HG02973 (cell line): ENCODE results near the gene GSTA4.

Source experiments
- ATAC-seq: cut with Tn5 transposase; IDR thresholded peaks from one replicate; pipeline ENCODE4 v1.9.1; 2021; ENCODE audit warnings: moderate library complexity; ENCODE audit not compliant: unreplicated experiment

Gene GSTA4, protein sequence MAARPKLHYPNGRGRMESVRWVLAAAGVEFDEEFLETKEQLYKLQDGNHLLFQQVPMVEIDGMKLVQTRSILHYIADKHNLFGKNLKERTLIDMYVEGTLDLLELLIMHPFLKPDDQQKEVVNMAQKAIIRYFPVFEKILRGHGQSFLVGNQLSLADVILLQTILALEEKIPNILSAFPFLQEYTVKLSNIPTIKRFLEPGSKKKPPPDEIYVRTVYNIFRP

DNA sequence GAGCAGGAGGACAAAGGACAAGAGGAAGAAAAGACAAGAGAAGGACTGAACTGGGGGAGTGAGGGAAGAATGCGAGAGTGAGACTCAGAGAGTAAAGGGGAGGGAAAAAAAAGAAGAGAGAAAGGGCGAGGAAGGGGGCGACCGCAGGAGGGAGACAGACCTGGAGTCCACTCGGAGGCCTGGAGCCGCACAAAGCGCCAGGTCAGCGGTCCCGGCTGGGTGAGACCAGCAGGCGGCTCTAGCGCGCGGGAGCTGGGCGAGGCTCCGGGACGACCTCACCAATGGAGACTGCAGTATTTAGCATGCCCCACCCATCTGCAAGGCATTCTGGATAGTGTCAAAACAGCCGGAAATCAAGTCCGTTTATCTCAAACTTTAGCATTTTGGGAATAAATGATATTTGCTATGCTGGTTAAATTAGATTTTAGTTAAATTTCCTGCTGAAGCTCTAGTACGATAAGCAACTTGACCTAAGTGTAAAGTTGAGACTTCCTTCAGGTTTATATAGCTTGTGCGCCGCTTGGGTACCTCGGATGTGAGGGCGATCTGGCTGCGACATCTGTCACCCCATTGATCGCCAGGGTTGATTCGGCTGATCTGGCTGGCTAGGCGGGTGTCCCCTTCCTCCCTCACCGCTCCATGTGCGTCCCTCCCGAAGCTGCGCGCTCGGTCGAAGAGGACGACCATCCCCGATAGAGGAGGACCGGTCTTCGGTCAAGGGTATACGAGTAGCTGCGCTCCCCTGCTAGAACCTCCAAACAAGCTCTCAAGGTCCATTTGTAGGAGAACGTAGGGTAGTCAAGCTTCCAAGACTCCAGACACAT, at the start of gene GSTA4:
GSTA4 (minus strand) TSS at position 196 of the 824 bp plus-strand sequence. CDS start 1,041 bp downstream, outside the sequence.
- peak; percentile 96 for ATAC-seq

DNA sequence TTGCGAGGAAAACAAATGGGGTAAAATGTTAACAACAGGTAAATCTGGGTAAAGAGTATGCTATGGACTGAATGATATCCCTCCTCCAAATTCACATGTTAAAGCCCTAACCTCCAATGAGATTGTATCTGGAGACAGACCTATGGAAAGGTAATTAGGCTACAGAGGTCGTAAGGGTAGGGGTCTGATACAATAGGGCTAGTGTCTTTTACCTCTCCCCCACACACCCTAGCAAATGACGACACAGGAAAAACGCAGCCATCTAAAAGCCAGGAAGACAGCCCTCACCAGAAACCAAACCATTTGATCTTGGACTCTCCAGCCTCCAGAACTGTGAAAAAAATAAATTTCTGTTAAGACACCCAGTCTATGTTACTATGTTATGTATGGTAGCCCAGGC, 49.5 kb upstream of the GSTA4 start:
- ATAC-seq = no peak

DNA sequence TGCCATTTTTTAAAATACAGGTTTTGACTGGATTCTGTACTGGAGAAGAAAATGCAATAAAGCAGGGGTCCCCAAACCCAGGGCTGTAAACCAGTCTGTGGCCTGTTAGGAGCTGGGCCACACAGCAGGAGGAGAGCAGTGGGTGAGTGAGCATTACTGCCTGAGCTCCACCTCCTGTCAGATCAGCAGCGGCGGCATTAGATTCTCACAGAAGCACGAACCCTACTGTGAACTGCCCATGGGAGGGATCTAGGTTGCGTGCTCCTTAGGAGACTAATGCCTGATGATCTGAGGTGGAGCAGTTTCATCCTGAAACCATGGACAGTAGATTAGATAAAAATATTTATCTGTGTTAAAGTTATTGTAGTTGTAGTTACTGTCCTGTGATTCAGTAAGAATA, 49.0 kb upstream of the GSTA4 start:
- no peak for ATAC-seq

DNA sequence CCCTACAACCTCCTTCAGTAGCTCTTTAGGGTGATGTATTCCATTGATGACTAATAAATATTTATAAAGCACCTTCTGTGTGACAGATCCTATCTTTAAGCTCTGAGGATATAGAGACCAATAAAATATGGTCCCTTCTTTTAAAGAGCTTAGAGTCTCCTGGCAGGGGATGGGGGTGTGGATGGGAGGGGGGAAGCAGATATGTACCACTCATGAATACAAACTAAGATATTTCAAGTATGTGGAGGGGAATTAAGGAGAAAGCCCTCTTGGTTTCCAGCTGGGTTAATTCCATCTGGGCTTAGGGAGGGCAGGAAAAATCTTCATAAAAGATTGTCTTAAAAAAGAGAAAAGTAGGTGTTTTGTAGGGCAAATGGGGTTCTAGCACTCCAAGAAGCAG, 48.5 kb upstream of the GSTA4 start:
- ATAC-seq = no peak

DNA sequence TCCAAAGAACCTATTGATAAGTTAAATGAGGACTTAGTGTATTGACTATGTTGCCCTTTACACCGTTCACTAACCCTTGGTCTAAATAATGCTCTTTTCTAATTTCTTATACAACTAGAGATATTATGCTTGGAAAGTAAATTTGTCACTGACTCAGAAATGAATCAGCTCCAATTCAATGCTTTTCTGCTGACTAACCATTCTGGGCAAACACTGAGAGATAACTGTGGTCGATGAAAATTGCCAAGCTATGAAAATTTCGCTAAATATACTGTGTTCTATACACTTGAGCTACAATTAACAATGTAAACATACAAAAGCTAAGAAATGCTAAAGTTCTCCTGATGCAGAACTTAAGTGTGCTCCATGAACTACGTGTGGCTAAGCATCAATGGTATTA, 47.0 kb upstream of the GSTA4 start:
- ATAC-seq = no peak

DNA sequence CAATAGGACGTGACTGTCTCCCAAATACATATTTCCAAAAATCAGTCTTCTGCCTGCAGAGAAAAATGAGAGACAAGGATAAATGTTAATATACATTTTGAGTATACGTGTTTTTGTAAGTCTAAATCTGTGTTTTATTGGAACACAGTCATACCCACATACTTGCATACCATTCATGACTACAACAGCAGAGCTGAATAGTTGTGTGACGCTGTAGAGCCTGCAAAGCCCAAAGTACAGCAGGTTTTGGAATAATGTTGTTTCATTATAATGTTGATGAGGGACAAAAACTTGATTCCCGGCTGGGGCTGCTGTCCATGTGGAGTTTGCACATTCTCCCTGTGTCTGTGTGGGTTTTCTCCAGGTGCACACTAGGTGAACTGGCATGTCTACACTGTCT, 46.3 kb upstream of the GSTA4 start:
- no peak for ATAC-seq

DNA sequence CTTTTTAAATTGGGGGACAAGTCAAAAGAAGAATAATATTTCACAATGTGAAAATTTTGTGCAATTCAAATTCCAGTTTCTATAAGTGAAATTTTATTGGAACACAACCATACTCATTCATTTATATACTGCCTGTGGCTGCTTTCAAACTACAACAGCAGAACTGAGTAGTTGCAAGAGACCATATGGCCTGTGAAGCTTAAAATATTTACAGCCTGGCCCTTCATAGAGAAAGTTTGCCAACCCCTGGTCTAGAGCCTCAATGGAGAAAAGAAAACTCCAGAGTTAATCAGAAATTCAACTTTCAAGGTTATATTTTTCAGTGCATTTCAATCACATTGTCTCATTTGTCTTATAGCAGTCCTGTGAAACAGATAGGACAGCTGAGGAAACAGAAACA, 43.5 kb upstream of the GSTA4 start:
- ATAC-seq = no peak

DNA sequence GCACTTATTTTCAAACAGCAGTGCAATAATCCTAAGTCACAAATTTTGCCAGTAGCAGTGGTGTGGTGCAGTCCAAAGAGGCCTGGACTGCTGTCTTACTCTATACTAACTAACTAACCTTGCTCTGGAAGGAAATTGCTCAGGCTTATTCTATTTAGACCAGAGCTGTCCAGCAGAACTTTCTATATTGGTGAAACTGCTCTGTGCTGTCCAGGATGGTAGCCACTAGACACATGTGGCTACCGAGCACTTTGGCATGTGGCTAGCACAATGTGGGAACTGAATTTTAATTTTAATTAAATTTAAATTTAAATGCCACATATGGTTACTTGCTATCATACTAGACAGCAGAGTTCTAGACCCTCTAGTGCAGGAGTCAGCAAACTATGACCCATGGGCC, 43.1 kb upstream of the GSTA4 start:
- no peak for ATAC-seq

DNA sequence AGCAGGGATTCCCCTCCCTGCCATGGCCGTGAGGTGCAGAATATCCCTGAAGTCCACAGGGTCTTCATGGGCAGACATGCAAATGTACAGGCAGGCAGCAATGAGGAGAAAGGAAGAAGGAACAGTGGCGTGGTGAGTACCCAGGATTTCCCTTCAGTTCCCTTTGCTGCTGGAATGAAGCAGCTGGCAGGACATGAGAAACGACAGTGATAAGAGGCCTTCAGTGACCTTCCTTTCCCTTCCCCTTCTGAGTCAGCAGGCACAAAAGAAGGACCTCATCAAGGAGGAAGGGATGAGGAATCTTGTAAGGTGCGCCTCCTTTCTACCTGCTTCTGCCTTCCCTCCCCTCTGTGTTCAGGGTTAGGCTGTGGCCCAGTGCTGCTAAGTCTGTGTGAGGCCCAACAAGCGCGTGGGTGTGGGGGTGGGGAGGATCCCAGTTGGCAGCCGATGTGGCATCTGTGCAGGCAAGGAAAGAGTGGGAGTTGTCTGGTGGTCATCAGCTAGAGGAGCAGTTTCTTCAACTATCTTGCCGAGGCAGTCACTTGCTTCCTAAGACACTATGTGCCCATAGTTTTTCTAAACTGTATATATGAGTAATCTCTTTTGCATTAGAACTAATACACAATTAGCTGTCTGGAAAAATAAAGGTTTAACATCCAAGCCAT, 40.6 kb upstream of the GSTA4 start:
- no peak for ATAC-seq

DNA sequence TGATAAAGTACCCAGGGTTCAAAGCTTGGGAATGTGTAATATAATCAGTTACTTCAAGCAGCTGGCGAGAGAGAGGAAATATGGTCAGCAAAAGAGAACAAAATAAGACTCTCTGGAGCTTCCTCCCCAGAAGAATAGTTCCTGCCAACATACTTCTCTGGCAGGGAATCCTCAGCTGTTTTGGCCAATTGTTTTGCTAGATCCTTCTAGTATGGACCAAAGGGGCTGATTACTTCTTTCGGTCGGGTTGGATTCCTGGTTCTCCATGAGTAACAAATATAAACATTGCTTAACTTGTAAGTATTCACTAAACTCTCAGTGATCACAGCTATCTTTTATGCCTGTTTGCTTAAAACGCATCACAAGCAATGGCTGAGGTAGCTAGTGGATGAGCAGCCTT, 38.7 kb upstream of the GSTA4 start:
- no peak for ATAC-seq

DNA sequence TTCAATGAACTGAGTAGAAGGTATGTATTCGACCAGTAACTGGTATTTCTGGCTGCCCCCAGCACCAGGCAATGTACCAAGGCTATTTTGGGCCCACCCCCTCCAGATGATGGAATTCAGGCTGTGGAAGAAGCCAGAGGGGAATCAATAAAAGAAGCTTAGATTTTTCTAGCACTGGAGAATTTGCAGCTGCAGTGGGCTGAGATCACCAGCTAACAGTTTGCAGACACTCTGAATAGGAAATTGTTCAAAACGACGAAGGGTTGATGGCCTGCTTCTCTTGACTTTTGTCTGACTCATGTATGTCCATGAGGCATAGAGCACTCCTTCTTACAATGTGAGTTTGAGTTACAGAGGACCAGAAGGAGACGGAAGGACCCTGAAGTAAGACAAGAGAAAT, 37.8 kb upstream of the GSTA4 start:
- ATAC-seq = no peak

DNA sequence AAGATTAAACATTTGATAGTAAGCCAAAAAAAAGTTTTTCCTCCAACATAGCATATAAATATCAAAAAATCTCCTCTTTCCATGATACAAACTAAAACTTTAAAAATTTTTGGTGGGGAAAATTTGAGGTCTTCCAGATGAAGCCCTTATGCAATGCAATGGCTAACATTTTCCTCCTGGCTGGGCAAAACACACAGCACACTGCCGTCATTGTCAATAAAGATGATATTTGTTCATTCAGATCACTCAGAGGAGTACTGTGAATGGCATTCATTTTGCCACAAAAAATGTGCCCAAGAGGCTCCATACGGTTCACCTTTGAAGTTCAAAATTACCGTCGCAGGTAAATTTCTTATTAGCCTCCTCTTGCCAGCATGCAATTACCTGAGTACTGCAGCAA, 36.2 kb upstream of the GSTA4 start:
- ATAC-seq = no peak

DNA sequence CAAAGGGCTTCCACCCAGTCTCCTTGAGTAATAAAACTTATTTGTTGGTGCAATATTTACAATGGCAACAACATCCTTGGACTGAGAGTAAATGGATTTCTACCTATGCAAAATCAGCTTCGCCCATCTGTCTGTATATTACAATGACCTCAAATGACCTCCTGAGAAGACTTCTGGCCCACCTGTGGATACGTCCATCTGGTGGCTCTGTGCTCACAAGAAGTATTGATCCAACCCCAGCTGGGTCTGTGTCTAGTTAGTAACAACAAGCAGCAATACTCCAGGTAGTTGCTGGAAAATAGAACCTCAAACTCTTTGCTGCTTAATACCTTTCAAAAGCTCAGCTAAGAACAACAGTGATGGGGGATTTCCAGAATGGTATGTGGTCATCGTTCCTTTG, 34.7 kb upstream of the GSTA4 start:
- no peak for ATAC-seq

DNA sequence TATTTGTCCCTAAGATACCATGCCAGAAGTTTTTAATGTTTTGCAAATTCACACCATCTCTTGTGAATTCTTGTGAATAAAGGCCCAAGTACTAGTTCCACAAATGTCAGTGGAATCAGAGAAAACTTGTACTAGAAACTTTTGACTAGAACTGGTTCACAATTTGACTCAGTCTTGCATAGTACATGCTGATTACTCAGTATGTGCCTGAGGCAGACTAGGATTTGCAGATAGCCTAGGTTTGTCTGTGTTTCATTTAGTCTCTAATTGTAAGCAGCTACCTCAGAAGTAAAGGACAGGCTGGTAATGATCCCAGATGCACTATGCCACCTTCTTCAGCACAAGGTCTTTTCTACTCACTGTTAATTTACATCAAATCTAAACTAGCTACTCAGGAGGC, 34.2 kb upstream of the GSTA4 start:
- ATAC-seq = no peak

DNA sequence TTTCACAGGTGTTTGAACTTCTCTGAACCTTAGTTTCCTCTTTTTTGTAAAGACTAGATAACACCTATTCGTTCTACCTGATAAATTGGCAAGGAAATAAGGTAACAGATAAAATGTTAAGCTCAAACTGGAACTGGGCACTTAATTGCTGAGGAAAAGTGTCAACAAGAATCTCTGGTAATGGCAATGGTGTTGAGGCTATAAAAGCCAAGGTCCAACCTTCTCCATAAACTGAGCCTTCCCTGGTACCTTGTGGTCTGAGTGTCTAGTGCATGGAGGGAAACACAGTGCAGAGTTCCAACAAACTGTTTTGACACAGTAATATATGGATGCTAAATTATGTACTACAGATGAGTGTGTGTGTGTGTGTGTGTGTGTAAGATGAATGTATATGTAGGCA, 33.4 kb upstream of the GSTA4 start:
- no peak for ATAC-seq

DNA sequence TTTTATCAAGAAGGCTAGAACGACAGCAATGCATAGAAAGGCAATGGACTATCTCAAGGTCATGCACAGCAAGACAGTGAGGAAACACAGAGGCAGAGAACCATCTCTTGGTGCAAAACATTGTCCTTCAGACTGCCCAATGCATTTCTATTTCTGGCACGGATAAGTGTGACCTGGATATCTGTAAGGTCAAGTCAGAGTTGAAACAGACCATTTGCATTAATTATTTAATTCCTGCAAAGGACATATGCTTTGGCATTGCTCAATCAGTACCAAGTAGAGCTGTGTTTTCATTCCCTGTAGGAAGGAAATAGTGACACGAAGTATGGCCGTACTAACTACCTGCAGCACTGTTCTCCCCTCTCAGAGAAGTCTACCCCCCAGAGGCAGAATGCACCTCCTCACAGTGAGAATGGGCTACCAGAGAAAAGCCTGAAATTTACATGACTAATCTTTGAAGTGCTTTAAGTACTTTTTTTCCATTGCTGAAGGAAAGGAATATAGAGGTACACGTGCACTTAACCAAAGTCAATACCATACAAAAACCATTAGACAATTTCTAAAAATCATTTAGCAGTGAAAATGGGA, 32.1 kb upstream of the GSTA4 start:
- no peak for ATAC-seq

DNA sequence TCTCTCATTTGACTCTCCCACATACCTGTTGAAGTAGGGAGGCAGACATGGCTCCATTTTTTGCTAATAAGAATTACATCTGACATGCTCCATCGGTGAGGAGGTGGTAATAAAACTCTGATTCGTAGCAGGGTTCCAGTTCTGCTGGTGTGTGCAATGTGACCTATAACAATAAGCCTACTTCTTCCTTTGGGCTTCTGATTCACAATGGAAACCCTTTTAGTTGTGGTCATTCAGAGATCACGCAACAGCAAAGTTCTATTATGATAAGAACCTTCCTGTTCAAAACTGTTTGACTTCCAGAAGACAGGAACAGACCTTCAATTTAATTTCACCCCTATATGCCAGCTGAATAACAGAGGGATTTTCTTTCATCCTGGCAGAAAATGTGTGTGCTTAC, 31.4 kb upstream of the GSTA4 start:
- no peak for ATAC-seq

DNA sequence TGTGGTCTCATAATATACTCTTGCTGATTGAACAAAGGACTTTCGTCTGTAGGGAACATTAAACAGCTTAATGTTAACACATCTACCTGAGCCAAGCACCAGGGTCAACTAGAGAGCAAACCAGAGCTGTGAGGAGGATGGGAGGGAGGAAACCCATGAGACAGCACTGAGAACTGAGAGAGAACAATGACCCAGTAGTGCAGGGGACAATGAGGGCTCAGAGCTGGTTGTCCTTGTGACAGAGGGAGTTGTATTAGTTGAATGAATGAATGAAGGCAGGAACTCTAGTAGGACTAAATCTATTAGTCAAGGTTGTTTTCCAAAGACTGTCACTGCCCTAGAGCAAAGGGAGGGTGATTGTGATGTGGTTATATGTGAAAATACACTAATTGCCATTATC, 28.2 kb upstream of the GSTA4 start:
- no peak for ATAC-seq

DNA sequence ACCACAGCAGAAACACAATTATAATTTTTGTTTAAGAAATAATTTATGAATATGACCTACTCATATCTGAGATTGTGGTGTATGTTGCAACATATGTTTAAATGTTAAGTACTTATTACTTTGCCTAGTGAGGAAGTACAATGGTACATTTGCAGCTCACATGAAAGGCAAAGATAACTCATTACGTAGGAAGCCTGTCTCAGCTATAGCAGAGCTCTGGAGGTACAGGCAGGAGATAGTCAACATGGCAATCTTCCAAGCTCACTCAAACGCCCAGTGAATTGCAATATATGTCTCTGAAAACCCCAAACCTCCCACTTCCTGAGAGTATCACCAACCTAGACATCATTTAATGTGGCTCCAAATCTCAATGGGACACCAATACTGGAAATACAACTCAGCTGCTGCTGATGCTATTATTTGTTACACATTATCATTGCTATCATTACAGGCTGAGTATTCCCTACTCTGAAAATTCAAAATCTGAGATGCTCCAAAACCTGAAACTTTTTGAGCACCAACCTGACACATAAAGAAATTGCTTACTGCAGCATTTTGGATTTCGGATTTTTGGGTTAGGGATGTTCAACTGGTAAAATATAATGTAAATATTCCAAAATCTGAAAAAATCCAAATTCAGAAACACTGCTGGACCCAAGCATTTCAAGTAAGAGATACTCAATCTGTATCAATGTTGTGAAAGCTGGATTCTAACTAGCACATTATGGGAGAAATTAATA, 25.1 kb upstream of the GSTA4 start:
- no peak for ATAC-seq

DNA sequence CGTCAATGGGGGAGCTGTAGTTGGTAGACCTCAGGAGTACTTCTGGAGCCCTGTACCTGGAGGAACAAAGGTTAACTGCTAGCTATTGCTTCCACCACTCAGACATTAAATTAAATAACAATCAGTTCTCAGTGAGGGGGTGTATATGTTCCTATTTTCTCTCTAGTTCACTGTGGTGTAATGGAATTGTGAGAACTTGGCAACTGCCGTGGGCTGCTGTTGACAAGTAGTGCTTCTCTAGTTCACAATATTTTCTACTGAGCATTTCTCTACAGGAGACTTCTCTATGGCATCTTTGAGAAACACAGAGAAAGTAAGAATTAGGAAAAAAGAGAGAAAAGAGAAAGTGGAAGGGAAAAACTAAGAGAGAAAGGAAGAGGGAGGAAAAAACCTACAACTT, 23.4 kb upstream of the GSTA4 start:
- ATAC-seq = no peak

DNA sequence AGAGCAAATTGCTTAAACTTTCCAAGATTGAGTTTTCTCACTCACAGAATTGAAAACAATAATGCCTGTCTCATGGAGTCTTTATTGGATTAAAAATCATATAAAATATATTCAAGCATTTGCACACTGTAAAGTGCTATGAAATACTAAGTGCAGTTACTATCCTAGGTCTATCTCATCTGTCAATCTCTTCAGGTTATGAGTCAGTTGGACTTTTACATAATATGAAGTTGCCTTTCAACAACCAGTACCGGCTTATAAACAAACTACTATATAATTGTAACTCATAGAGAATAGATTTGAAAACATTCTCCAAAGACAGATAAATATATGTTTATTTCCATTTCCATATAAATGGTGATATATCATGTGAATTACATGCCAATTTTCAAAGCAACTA, 20.4 kb upstream of the GSTA4 start:
- ATAC-seq = no peak
